Measurements from ENCODE around the gene ATP11A. TPM values are rescaled to one million over a fixed set of nuclear protein-coding genes. Genes with fewer than 3 reads are reported as not detected.

ATP11A gene
- total and polyA plus RNA-seq, 10 of the 15 experiments (the other 5 are each of a cell fraction or from before 2014, with no cell fraction given), result 1.4 to 69.6 (median 14.4) TPM

DNA sequence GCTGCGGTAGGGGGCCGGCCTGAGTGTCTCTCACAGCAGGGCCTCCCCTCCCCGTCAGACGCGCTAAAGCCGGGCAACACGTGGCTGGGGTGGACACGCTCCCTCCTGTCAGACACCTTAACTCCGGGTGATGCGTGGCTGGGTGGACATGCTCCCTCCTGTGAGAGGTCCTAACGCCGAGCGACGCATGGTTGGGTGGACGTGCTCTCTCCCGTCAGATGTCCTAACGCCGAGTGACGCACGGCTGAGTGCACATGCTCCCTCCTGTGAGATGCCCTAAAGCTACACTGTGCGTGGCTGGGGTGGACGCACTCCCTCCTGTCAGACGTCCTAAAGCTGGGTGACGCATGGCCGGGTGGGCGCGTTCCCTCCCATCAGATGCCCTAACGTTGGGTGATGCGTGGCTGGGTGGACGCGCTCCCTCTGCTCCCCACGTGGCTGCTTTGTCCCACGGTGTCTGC, 153.1 kb downstream of the ATP11A start:
- BruUV-seq (replicated peaks), result no TSS peak
- H3K27ac ChIP-seq (ENCODE audit: control insufficient read depth, insufficient read depth), result no peak overlapping the region
- no peaks in the 10 kb centered on the region for H3K27me3 ChIP-seq (replicated peaks in 1 of 2; ENCODE audit: control insufficient read depth in 2 of 2, insufficient read depth in 2 of 2, low read length in 1 of 2)
- intact Hi-C loops (cut with micrococcal nuclease; ENCODE audit: unreplicated experiment), result no loop called here
- H3K9me3 ChIP-seq (replicated peaks; ENCODE audit: control insufficient read depth, insufficient read depth, low read length), result no peaks in the 10 kb centered on the region; the same call in 2 of the 3 replicates
- H4K20me1 ChIP-seq (ENCODE audit: control insufficient read depth, insufficient read depth), result no peaks in the 10 kb centered on the region
- WGBS (ENCODE audit: insufficient coverage, insufficient replicate concordance, low lambda C conversion rate, missing lambda C conversion rate), result 97% methylated on average over 24 of the region's 33 CpGs
- no peaks in the 10 kb centered on the region for H3K4me1 ChIP-seq (ENCODE audit: control insufficient read depth, insufficient read depth, low read length)
- no peak; the same call in 2 of the 3 replicates for ATAC-seq
- H3K79me2 ChIP-seq (ENCODE audit: control insufficient read depth, insufficient read depth, low read length), result no peaks in the 10 kb centered on the region
- in situ Hi-C loops (cut with MboI), result no loop called here
- no peak overlapping the region for H3K9ac ChIP-seq (ENCODE audit: control insufficient read depth, insufficient read depth, low read length)
- H3K4me2 ChIP-seq (ENCODE audit: control insufficient read depth, insufficient read depth), result no peak overlapping the region
- ChIA-PET RAD21 (ENCODE audit: unreplicated experiment) (no interaction called here), POLR2A (no interaction called here), SMC1A (ENCODE audit: uncharacterized antibody, unreplicated experiment) (no interaction called here), CTCF (no interaction called here)
- no peak for FAIRE-seq
- TF ChIP-seq NBN (IDR thresholded peaks at IDR 0.05) (no peak), MTA2 (IDR thresholded peaks at IDR 0.05; ENCODE audit: low read depth) (no peak), SUPT20H (IDR thresholded peaks at IDR 0.05; ENCODE audit: borderline replicate concordance, control insufficient read depth, low read depth, low read length) (no peak), RB1 (IDR thresholded peaks at IDR 0.05; ENCODE audit: borderline replicate concordance) (no peak), RUNX3 (IDR thresholded peaks at IDR 0.05; ENCODE audit: low read length) (no peak), ZNF24 (IDR thresholded peaks at IDR 0.05) (no peak), YBX1 (IDR thresholded peaks at IDR 0.05) (no peak), ETV6 (conservative IDR thresholded peaks at IDR 0.05 in 1 of 2, IDR thresholded peaks at IDR 0.05 in 1 of 2; ENCODE audit: borderline replicate concordance in 1 of 2, low read depth in 1 of 2) (no peak), JUND (IDR thresholded peaks at IDR 0.05; ENCODE audit: low read depth, low read length) (no peak), TBL1XR1 (IDR thresholded peaks at IDR 0.05; ENCODE audit: low read depth, low read length) (no peak), CEBPB (IDR thresholded peaks at IDR 0.05; ENCODE audit: borderline replicate concordance in 1 of 2, low read depth in 2 of 2, low read length in 2 of 2) (no peak), HDAC2 (IDR thresholded peaks at IDR 0.05) (no peak), ZNF622 (IDR thresholded peaks at IDR 0.05) (no peak), RCOR1 (conservative IDR thresholded peaks at IDR 0.05; ENCODE audit: low read depth, low read length) (no peak), TCF7 (IDR thresholded peaks at IDR 0.05; ENCODE audit: borderline replicate concordance) (no peak), ATF7 (IDR thresholded peaks at IDR 0.05; ENCODE audit: low read depth) (no peak)
- TF ChIP-seq, protein P1, sequence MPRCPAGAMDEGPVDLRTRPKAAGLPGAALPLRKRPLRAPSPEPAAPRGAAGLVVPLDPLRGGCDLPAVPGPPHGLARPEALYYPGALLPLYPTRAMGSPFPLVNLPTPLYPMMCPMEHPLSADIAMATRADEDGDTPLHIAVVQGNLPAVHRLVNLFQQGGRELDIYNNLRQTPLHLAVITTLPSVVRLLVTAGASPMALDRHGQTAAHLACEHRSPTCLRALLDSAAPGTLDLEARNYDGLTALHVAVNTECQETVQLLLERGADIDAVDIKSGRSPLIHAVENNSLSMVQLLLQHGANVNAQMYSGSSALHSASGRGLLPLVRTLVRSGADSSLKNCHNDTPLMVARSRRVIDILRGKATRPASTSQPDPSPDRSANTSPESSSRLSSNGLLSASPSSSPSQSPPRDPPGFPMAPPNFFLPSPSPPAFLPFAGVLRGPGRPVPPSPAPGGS (IDR thresholded peaks at IDR 0.05; ENCODE audit: borderline replicate concordance, insufficient read depth, low read depth, low read length, poor library complexity, severe bottlenecking), result no peak
- TF ChIP-seq, protein P2, sequence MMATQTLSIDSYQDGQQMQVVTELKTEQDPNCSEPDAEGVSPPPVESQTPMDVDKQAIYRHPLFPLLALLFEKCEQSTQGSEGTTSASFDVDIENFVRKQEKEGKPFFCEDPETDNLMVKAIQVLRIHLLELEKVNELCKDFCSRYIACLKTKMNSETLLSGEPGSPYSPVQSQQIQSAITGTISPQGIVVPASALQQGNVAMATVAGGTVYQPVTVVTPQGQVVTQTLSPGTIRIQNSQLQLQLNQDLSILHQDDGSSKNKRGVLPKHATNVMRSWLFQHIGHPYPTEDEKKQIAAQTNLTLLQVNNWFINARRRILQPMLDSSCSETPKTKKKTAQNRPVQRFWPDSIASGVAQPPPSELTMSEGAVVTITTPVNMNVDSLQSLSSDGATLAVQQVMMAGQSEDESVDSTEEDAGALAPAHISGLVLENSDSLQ (IDR thresholded peaks at IDR 0.05), result no peak
- DNase-seq (ENCODE audit: low read depth, low spot score), result no peak
- no peak overlapping the region for H3K4me3 ChIP-seq
- H2AFZ ChIP-seq (ENCODE audit: control insufficient read depth, low read depth, low read length), result no peak overlapping the region
- H3K36me3 ChIP-seq (ENCODE audit: control insufficient read depth in 2 of 2, insufficient read depth in 2 of 2, low read length in 1 of 2), result peaks cover 5 to 6% of the 10 kb centered on the region in 2 experiments

Data from GM12878 (cell line).